IMR-90 (cell line): Measurements from ENCODE around the gene FOXL3. TPM values are rescaled to one million over a fixed set of nuclear protein-coding genes. Genes with fewer than 3 reads are reported as not detected.

Source experiments
- ATAC-seq: fragments of 200-7000 bp; cut with Tn5 transposase; 2 replicates; pipeline ENCODE4 v1.9.1; 2020; ENCODE audit warnings: low read depth, mild to moderate bottlenecking, moderate library complexity
- BruUV-seq: library from RNA; stranded (reverse); fragments of 400-500 nt; replicated peaks from 2 replicates; lab custom pipeline; 2021; lab: Mats Ljungman, UMichigan
- CTCF ChIA-PET: fragments of 300-600 bp; formaldehyde crosslinking; extraction: SDS; loops from one replicate; lab custom pipeline; 2021; ENCODE audit warnings: antibody characterized with exemption; lab: Yijun Ruan, JAX
- POLR2A ChIA-PET: fragments of 300-600 bp; sonication (Branson Sonifier 250); formaldehyde crosslinking; loops from one replicate; lab custom pipeline; 2022; ENCODE audit warnings: antibody characterized with exemption; ENCODE audit not compliant: unreplicated experiment; lab: Charles Lee
- DNase-seq: peaks from one replicate; pipeline ENCODE4 v3.0.0; 2013
- H2AFZ ChIP-seq: replicated peaks from 2 replicates; pipeline ENCODE3; 2013; ENCODE audit warnings: low read length, mild to moderate bottlenecking; ENCODE audit not compliant: poor library complexity
- H2AK5ac ChIP-seq: 2 replicates; pipeline ENCODE4 v1.6.1; 2013; ENCODE audit warnings: low read depth, low read length, inconsistent platforms
- H2AK9ac ChIP-seq: replicated peaks from 2 replicates; pipeline ENCODE3; 2013; ENCODE audit warnings: mild to moderate bottlenecking, low read depth, low read length, moderate library complexity; ENCODE audit not compliant: poor library complexity
- H2BK120ac ChIP-seq: 2 replicates; pipeline ENCODE4 v1.6.1; 2013; ENCODE audit warnings: low read depth, low read length, inconsistent platforms
- H2BK15ac ChIP-seq: 3 replicates; pipeline ENCODE4 v1.6.1; 2013; ENCODE audit warnings: low read depth, low read length, inconsistent platforms
- H2BK20ac ChIP-seq: 2 replicates; pipeline ENCODE4 v1.6.1; 2013; ENCODE audit warnings: low read depth, mild to moderate bottlenecking, inconsistent platforms, low read length, moderate library complexity
- H2BK5ac ChIP-seq: 2 replicates; pipeline ENCODE4 v1.6.1; 2013; ENCODE audit warnings: mild to moderate bottlenecking, low read depth, low read length, inconsistent platforms; ENCODE audit not compliant: poor library complexity, severe bottlenecking
- H3K14ac ChIP-seq: replicated peaks from 2 replicates; pipeline ENCODE4 v1.6.1; 2013; ENCODE audit warnings: low read depth, low read length, inconsistent platforms
- H3K18ac ChIP-seq: 2 replicates; pipeline ENCODE4 v1.6.1; 2013; ENCODE audit warnings: low read depth, low read length, control low read depth
- H3K23ac ChIP-seq: 2 replicates; pipeline ENCODE4 v1.6.1; 2013; ENCODE audit warnings: low read depth, low read length, inconsistent platforms
- H3K27ac ChIP-seq: 2 replicates; pipeline ENCODE4 v1.5.1; 2013; ENCODE audit warnings: mild to moderate bottlenecking, control low read depth, low read length; ENCODE audit not compliant: insufficient read depth
- H3K27me3 ChIP-seq: 2 replicates; pipeline ENCODE4 v1.6.1; 2013; ENCODE audit warnings: low read length; ENCODE audit not compliant: control insufficient read depth, insufficient read depth
- H3K36me3 ChIP-seq: 2 replicates; pipeline ENCODE4 v1.6.1; 2013; ENCODE audit warnings: low read length, mixed read lengths; ENCODE audit not compliant: control insufficient read depth, insufficient read depth
- H3K4ac ChIP-seq: 2 replicates; pipeline ENCODE4 v1.6.1; 2013; ENCODE audit warnings: low read depth, low read length, inconsistent platforms
- H3K4me1 ChIP-seq: 2 replicates; pipeline ENCODE4 v1.6.1; 2013; ENCODE audit warnings: low read length, mixed read lengths; ENCODE audit not compliant: control insufficient read depth, insufficient read depth
- H3K4me2 ChIP-seq: 2 replicates; pipeline ENCODE4 v1.6.1; 2013; ENCODE audit warnings: low read depth, mild to moderate bottlenecking, control low read depth, low read length, moderate library complexity
- H3K4me3 ChIP-seq: 2 replicates; pipeline ENCODE4 v1.5.1; 2013; ENCODE audit warnings: low read depth, mild to moderate bottlenecking, control low read depth, low read length, moderate library complexity; ENCODE audit not compliant: insufficient read depth
- H3K56ac ChIP-seq: 2 replicates; pipeline ENCODE4 v1.6.1; 2013; ENCODE audit warnings: low read length, inconsistent platforms; ENCODE audit not compliant: insufficient read depth; ENCODE audit errors: extremely low read depth
- H3K79me1 ChIP-seq, 2 experiments: 2 replicates each; pipeline ENCODE4 v1.6.1; 2013; ENCODE audit warnings: low read length in 2 of 2, inconsistent platforms in 1 of 2, low read depth in 1 of 2
- H3K9ac ChIP-seq: 2 replicates; pipeline ENCODE4 v1.6.1; 2013; ENCODE audit warnings: low read depth, low read length, control low read depth
- H3K9me1 ChIP-seq: 2 replicates; pipeline ENCODE4 v1.6.1; 2013; ENCODE audit warnings: low read length, inconsistent platforms; ENCODE audit not compliant: insufficient read depth
- H3K9me3 ChIP-seq: 2 replicates; pipeline ENCODE4 v1.6.1; 2013; ENCODE audit warnings: low read length; ENCODE audit not compliant: control insufficient read depth, insufficient read depth
- H4K20me1 ChIP-seq: 2 replicates; pipeline ENCODE4 v1.6.1; 2013; ENCODE audit warnings: low read length, inconsistent platforms; ENCODE audit not compliant: insufficient read depth
- H4K5ac ChIP-seq: 2 replicates; pipeline ENCODE4 v1.6.1; 2013; ENCODE audit warnings: mild to moderate bottlenecking, low read depth, low read length, control low read depth
- H4K8ac ChIP-seq, 2 experiments: 2 replicates each; pipeline ENCODE4 v1.6.1; 2013; ENCODE audit warnings: low read depth in 2 of 2, low read length in 2 of 2, control low read depth in 1 of 2, inconsistent platforms in 1 of 2
- H4K91ac ChIP-seq: 2 replicates; pipeline ENCODE4 v1.6.1; 2013; ENCODE audit warnings: low read depth, low read length, inconsistent platforms; ENCODE audit not compliant: insufficient read depth
- CEBPB ChIP-seq: IDR thresholded peaks from 2 replicates; pipeline ENCODE4 v1.6.1; 2012; ENCODE audit warnings: low read depth, low read length, improper control_type of control experiment
- CHD1 ChIP-seq: IDR thresholded peaks from 2 replicates; pipeline ENCODE4 v1.6.1; 2012; ENCODE audit warnings: low read depth, low read length, improper control_type of control experiment
- FOS ChIP-seq: fragments of 150-350 bp; IDR thresholded peaks from 2 replicates; pipeline ENCODE4 v1.6.1; 2016; ENCODE audit warnings: low read depth, low read length
- MAFK ChIP-seq: IDR thresholded peaks from 2 replicates; pipeline ENCODE4 v1.6.1; 2012; ENCODE audit warnings: low read depth, low read length, improper control_type of control experiment
- MAZ ChIP-seq: IDR thresholded peaks from 2 replicates; pipeline ENCODE4 v1.6.1; 2012; ENCODE audit warnings: low read depth, mild to moderate bottlenecking, low read length, improper control_type of control experiment, moderate library complexity, borderline replicate concordance
- MXI1 ChIP-seq: IDR thresholded peaks from 2 replicates; pipeline ENCODE4 v1.6.1; 2012; ENCODE audit warnings: low read depth, mild to moderate bottlenecking, low read length, moderate library complexity, borderline replicate concordance
- NFE2L2 ChIP-seq: fragments of 150-350 bp; IDR thresholded peaks from 2 replicates; pipeline ENCODE4 v1.6.1; 2016; ENCODE audit warnings: low read depth, mild to moderate bottlenecking, low read length
- POLR2A ChIP-seq: IDR thresholded peaks from 2 replicates; pipeline ENCODE4 v1.6.1; 2012; ENCODE audit warnings: mild to moderate bottlenecking, low read depth, low read length
- RAD21 ChIP-seq: IDR thresholded peaks from 2 replicates; pipeline ENCODE4 v1.6.1; 2012; ENCODE audit warnings: low read length, improper control_type of control experiment
- RCOR1 ChIP-seq: IDR thresholded peaks from 2 replicates; pipeline ENCODE4 v1.6.1; 2012; ENCODE audit warnings: mild to moderate bottlenecking, low read length, improper control_type of control experiment; ENCODE audit not compliant: insufficient replicate concordance
- RFX5 ChIP-seq: IDR thresholded peaks from 2 replicates; pipeline ENCODE4 v1.8.0; 2012; ENCODE audit warnings: low read depth, mild to moderate bottlenecking, low read length, moderate library complexity
- SMC3 ChIP-seq: fragments of 150-350 bp; IDR thresholded peaks from 2 replicates; pipeline ENCODE4 v1.6.1; 2016; ENCODE audit warnings: low read depth, mild to moderate bottlenecking, antibody characterized with exemption, low read length, moderate library complexity
- WGBS, 2 experiments: methylation state at CpG; one replicate each; pipeline versions ENCODE4 v1.1.5 to v1.1.7; 2013; ENCODE audit warnings: missing lambda C conversion rate in 2 of 2; ENCODE audit not compliant: insufficient read length in 1 of 2; ENCODE audit errors: extremely low coverage in 2 of 2; 5-methylcytosine and 5-hydroxymethylcytosine counted together
- dilution Hi-C: fragments of 300-500 bp; cut with HindIII; formaldehyde crosslinking; loops from one replicate; pipeline ENCODE4 v1.14.3; 2018; ENCODE audit warnings: low sequenced_read_pairs; ENCODE audit not compliant: unreplicated experiment
- in situ Hi-C: fragments of 300-500 bp; cut with MboI; formaldehyde crosslinking; loops from 3 replicates; pipeline ENCODE4 v1.14.3; 2019; ENCODE audit warnings: low sequenced_read_pairs, inconsistent platforms, mixed read lengths
- intact Hi-C: fragments of 100-400 bp; cut with micrococcal nuclease; formaldehyde crosslinking; loops from 2 replicates; pipeline ENCODE4 v1.10.0; 2022
- polyA plus RNA-seq, 3 experiments: library from polyadenylated mRNA; depleted of rRNA; stranded (reverse); fragments of >200 nt; gene quantifications; 2 replicates each; pipeline ENCODE4 v1.2.3, GENCODE V29; 2012; ENCODE audit warnings: low replicate concordance in 1 of 3
- total RNA-seq: library from RNA; depleted of rRNA; stranded (reverse); fragments of >200 nt; gene quantifications from 2 replicates; pipeline ENCODE4 v1.2.3, GENCODE V29; 2012
- TF ChIP-seq, protein P1 (sequence below): fragments of 150-350 bp; IDR thresholded peaks from 2 replicates; pipeline ENCODE4 v1.6.1; 2017; ENCODE audit warnings: mild to moderate bottlenecking, antibody characterized with exemption, low read length, low read depth
- TF ChIP-seq, protein P2 (sequence below): conservative IDR thresholded peaks from 2 replicates; pipeline ENCODE4 v1.5.1; 2012; ENCODE audit warnings: mild to moderate bottlenecking, low read depth, low read length, improper control_type of control experiment
- TF ChIP-seq, protein P3 (sequence below): fragments of 150-350 bp; IDR thresholded peaks from 2 replicates; pipeline ENCODE4 v1.6.1; 2016; ENCODE audit warnings: low read depth, mild to moderate bottlenecking, low read length, moderate library complexity, borderline replicate concordance

The FOXL3 gene
- total and polyA plus RNA-seq, 2 of the 4 experiments (the other 2 are of a cell fraction), result not detected

DNA sequence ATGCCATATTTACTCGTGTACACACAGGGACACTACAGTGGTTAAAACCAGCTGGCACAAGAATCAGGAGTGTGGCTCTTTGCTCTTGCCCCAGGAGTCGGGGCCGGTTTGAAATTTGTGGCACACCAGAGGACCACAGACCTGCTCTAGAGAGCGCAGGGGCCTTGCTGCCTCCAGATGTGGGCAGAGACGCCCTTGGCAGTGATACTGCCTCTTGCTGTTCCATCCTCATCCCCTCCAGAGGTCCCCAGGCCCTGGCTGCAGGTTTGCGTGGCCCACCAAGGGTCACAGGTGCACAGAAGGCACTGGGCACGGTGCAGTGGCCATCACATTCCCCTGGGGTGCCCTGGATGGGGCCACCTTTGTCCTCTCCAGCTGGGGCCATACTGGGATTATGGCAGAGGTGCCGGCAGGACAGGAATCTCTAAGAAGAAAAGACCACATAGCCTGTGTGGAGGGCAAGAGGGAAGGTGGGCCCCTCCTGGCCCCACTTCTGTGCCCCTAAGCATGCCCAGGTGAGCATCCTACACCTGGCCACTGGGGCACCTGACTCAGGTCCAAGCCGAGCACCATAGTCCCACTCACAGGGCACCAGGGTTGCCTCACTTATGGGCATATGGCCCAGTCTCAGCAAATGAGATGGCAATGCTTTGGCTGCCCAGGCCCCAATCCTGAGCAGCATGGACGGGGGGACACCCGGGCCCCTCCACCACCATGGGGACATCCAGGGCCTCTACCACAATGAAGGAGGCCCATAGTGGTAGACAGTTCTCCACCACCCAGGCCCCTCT lies 45.6 kb downstream of the FOXL3 start:
- in situ Hi-C loops, result no loop called here
- TF ChIP-seq MXI1 (no peak), RAD21 (no peak), POLR2A (no peak), MAFK (no peak), RCOR1 (no peak), FOS (no peak), CHD1 (no peak), CEBPB (no peak), MAZ (no peak), RFX5 (no peak), SMC3 (no peak), NFE2L2 (no peak)
- TF ChIP-seq, protein P1, sequence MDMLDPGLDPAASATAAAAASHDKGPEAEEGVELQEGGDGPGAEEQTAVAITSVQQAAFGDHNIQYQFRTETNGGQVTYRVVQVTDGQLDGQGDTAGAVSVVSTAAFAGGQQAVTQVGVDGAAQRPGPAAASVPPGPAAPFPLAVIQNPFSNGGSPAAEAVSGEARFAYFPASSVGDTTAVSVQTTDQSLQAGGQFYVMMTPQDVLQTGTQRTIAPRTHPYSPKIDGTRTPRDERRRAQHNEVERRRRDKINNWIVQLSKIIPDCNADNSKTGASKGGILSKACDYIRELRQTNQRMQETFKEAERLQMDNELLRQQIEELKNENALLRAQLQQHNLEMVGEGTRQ, result no peak
- TF ChIP-seq, protein P2, sequence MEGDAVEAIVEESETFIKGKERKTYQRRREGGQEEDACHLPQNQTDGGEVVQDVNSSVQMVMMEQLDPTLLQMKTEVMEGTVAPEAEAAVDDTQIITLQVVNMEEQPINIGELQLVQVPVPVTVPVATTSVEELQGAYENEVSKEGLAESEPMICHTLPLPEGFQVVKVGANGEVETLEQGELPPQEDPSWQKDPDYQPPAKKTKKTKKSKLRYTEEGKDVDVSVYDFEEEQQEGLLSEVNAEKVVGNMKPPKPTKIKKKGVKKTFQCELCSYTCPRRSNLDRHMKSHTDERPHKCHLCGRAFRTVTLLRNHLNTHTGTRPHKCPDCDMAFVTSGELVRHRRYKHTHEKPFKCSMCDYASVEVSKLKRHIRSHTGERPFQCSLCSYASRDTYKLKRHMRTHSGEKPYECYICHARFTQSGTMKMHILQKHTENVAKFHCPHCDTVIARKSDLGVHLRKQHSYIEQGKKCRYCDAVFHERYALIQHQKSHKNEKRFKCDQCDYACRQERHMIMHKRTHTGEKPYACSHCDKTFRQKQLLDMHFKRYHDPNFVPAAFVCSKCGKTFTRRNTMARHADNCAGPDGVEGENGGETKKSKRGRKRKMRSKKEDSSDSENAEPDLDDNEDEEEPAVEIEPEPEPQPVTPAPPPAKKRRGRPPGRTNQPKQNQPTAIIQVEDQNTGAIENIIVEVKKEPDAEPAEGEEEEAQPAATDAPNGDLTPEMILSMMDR, result no peak
- TF ChIP-seq, protein P3, sequence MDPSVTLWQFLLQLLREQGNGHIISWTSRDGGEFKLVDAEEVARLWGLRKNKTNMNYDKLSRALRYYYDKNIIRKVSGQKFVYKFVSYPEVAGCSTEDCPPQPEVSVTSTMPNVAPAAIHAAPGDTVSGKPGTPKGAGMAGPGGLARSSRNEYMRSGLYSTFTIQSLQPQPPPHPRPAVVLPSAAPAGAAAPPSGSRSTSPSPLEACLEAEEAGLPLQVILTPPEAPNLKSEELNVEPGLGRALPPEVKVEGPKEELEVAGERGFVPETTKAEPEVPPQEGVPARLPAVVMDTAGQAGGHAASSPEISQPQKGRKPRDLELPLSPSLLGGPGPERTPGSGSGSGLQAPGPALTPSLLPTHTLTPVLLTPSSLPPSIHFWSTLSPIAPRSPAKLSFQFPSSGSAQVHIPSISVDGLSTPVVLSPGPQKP, result no peak
- no peak overlapping the region for H2AK9ac ChIP-seq
- H3K79me1 ChIP-seq, result no peaks in the 10 kb centered on the region
- H4K91ac ChIP-seq, result no peak overlapping the region
- ChIA-PET CTCF (no interaction called here), POLR2A (no interaction called here)
- H3K27me3 ChIP-seq, result peaks cover 33% of the 10 kb centered on the region
- H2BK15ac ChIP-seq, result no peak overlapping the region
- H3K4me3 ChIP-seq, result no peak overlapping the region
- no peak overlapping the region for H2BK20ac ChIP-seq
- H3K9me1 ChIP-seq, result no peaks in the 10 kb centered on the region
- H3K56ac ChIP-seq, result no peak overlapping the region
- DNase-seq (no peak), ATAC-seq (no peak)
- H4K8ac ChIP-seq, result no peak overlapping the region
- H4K5ac ChIP-seq, result no peak overlapping the region
- H2AK5ac ChIP-seq, result no peak overlapping the region
- H4K20me1 ChIP-seq, result no peaks in the 10 kb centered on the region; the same call in 1 of the 2 replicates
- H3K27ac ChIP-seq, result no peak overlapping the region
- intact Hi-C loops, result no loop called here
- H2BK5ac ChIP-seq, result no peak overlapping the region
- H3K9ac ChIP-seq, result no peak overlapping the region
- peaks cover 2% of the 10 kb centered on the region for H3K4me1 ChIP-seq
- no peaks in the 10 kb centered on the region for H3K36me3 ChIP-seq
- no peak overlapping the region for H2AFZ ChIP-seq
- H3K14ac ChIP-seq, result no peak overlapping the region
- H3K18ac ChIP-seq, result no peak overlapping the region
- no peaks in the 10 kb centered on the region for H3K9me3 ChIP-seq
- no peak overlapping the region for H3K4me2 ChIP-seq
- BruUV-seq, result no TSS peak
- no peak overlapping the region for H3K23ac ChIP-seq
- dilution Hi-C loops, result no loop called here
- 76% methylated on average over 5 of the region's 11 CpGs; no CpG with 5 or more reads in 1 of the 2 experiments for WGBS, 2 experiments
- H2BK120ac ChIP-seq, result no peak overlapping the region
- H3K4ac ChIP-seq, result no peak overlapping the region
